Colonic mucosa (tissue), 4 donors: Measurements from ENCODE around the gene THAP3. TPM values are rescaled to one million over a fixed set of nuclear protein-coding genes. Genes with fewer than 3 reads are reported as not detected.

Experiments used
- DNase-seq: peaks from one replicate; pipeline ENCODE4 v3.0.0-alpha.2; 2020
- H3K27ac ChIP-seq: fragments of 200-600 bp; one replicate; pipeline ENCODE4 v1.8.0; 2021
- H3K27me3 ChIP-seq: fragments of 200-600 bp; one replicate; pipeline ENCODE4 v1.8.0; 2021
- H3K36me3 ChIP-seq: fragments of 200-600 bp; one replicate; pipeline ENCODE4 v1.8.0; 2021
- H3K4me1 ChIP-seq: fragments of 200-600 bp; one replicate; pipeline ENCODE4 v1.8.0; 2021; ENCODE audit warnings: mild to moderate bottlenecking
- H3K4me3 ChIP-seq: fragments of 200-600 bp; one replicate; pipeline ENCODE4 v1.8.0; 2021
- H3K9ac ChIP-seq, 2 donors: one replicate each; pipeline ENCODE4 v1.7.0; 2013; ENCODE audit warnings: control low read depth in 2 of 2, low read depth in 2 of 2, low read length in 2 of 2
- H3K9me3 ChIP-seq: fragments of 200-600 bp; one replicate; pipeline ENCODE4 v1.8.0; 2021
- CTCF ChIP-seq: fragments of 200-600 bp; IDR thresholded peaks from one replicate; pipeline ENCODE4 v1.8.0; 2022; ENCODE audit warnings: antibody characterized with exemption, mild to moderate bottlenecking
- intact Hi-C: fragments of 100-400 bp; cut with DNase I; formaldehyde crosslinking; loops from one replicate; pipeline ENCODE4 v1.14.1; 2022
- total RNA-seq, 2 donors: library from RNA; stranded (reverse); fragmentation: NEBNext Ultra II Directional in 1 of 2; extraction: Animal tissue kit (Norgen Biotek cat#: 25700) in 1 of 2; gene quantifications; one replicate each; pipeline ENCODE4 v1.2.1, GENCODE V29; 2021
- donor health status: healthy.
- donor health status: DM: no; HTN: no; CAD: no.
- donor health status: DM: no; HTN: no; CAD: no.

The THAP3 gene
- total RNA-seq, 2 donors from 2014 or later: 9.1 to 18.2 TPM

GRCh38 chr1:6674771-6675170, 50.1 kb downstream of the THAP3 start:
- H3K4me3 ChIP-seq: no peak overlapping the region
- H3K27me3 ChIP-seq: no peaks in the 10 kb centered on the region
- no peak for TF ChIP-seq CTCF
- H3K9me3 ChIP-seq: no peaks in the 10 kb centered on the region
- no peaks in the 10 kb centered on the region for H3K36me3 ChIP-seq
- H3K9ac ChIP-seq: no peak overlapping the region
- H3K27ac ChIP-seq: no peak overlapping the region
- H3K4me1 ChIP-seq: no peaks in the 10 kb centered on the region
- intact Hi-C loops: no loop called here
- DNase-seq: no peak

GRCh38 chr1:6675941-6676340, 51.3 kb downstream of the THAP3 start:
- no peak for TF ChIP-seq CTCF
- no peaks in the 10 kb centered on the region for H3K4me1 ChIP-seq
- H3K9ac ChIP-seq: no peak overlapping the region
- no peaks in the 10 kb centered on the region for H3K27me3 ChIP-seq
- intact Hi-C loops: no loop called here
- no peaks in the 10 kb centered on the region for H3K9me3 ChIP-seq
- no peak overlapping the region for H3K27ac ChIP-seq
- no peaks in the 10 kb centered on the region for H3K36me3 ChIP-seq
- no peak for DNase-seq
- no peak overlapping the region for H3K4me3 ChIP-seq

Other genes with a start within 250 kb of the THAP3 start
- 100 to 1,000 TPM in 1 of 2 donors, 10 to 100 TPM in 1; 48.7 to 125 TPM for gene ACOT7, start 231.1 kb upstream of the THAP3 start, total RNA-seq
- gene HES2, start 204.9 kb upstream of the THAP3 start, total RNA-seq: 10 to 100 TPM; 14.2 to 24.0 TPM
- 10 to 100 TPM; 74.3 to 98.0 TPM for gene ESPN, start 200.1 kb upstream of the THAP3 start, total RNA-seq
- gene TNFRSF25, start 158.7 kb upstream of the THAP3 start, total RNA-seq: 10 to 100 TPM; 33.1 to 87.1 TPM
- gene PLEKHG5, start 133.2 kb upstream of the THAP3 start, total RNA-seq: 10 to 100 TPM; 13.9 to 19.6 TPM
- 10 to 100 TPM; 14.5 to 27.3 TPM for gene NOL9, start 70.4 kb upstream of the THAP3 start, total RNA-seq
- not detected for gene TAS1R1, start 69.6 kb upstream of the THAP3 start, total RNA-seq
- 10 to 100 TPM; 37.0 to 44.5 TPM for gene ZBTB48, start 44.9 kb upstream of the THAP3 start, total RNA-seq
- 1 to 10 TPM; 9.4 TPM for gene KLHL21, start 22.0 kb upstream of the THAP3 start, total RNA-seq
- 10 to 100 TPM in 1 of 2 donors, 1 to 10 TPM in 1; 8.0 to 13.4 TPM for gene PHF13, start 11.1 kb upstream of the THAP3 start, total RNA-seq
- gene DNAJC11, start 76.9 kb downstream of the THAP3 start, total RNA-seq: 100 to 1,000 TPM in 1 of 2 donors, 10 to 100 TPM in 1; 70.1 to 107 TPM
- 10 to 100 TPM; 76.8 to 92.8 TPM for gene CAMTA1, start 160.6 kb downstream of the THAP3 start, total RNA-seq